ENCODE measurements around the gene INPP4B.

INPP4B gene

DNA sequence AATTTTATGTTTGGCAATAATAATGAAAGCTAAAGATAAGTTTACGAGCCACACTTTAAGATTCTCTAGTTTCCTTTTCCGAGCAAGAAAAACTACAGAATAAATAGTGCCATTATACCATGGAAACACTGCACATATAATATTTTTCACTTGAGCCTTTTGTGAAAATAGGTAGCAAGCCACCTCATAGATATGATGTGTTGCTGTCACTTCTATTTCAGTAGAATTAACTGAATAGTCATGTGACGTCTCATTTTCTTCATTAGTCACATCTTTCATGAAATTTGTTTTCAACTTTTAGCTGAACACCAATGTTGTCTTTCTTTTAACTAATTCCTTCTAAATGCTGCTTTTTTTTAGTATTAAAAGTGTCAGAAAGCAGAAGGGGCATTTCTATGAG is 574.3 kb downstream of the INPP4B start:
- DNase-seq: no peak

- DNase-seq: no peak
Observed at GRCh38 chr4:142267101-142267500, 579.0 kb downstream of the INPP4B start.

GRCh38 chr4:142265946-142266345 is 580.2 kb downstream of the INPP4B start:
- DNase-seq: no peak

GRCh38 chr4:142265536-142265935 is 580.6 kb downstream of the INPP4B start:
- DNase-seq: no peak

DNA sequence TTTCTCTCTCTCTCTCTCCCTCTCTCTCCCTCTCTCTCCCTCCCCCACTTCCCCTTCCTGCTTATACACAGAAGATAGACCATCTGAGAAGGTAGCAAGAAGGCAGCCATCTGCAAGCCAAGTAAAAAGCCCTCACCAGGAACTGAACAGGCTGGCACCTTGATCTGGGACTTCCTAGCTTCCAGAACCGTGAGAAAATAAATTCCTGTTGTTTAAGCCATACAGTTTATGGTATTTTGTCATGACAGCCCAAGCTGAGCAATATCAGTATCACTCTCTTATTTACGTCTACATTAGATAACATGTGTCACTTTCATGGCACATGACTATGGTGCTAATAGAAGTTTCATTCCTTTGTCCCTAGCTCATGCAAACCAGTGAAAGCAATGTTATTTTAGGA is 581.1 kb downstream of the INPP4B start:
- DNase-seq: no peak

DNA sequence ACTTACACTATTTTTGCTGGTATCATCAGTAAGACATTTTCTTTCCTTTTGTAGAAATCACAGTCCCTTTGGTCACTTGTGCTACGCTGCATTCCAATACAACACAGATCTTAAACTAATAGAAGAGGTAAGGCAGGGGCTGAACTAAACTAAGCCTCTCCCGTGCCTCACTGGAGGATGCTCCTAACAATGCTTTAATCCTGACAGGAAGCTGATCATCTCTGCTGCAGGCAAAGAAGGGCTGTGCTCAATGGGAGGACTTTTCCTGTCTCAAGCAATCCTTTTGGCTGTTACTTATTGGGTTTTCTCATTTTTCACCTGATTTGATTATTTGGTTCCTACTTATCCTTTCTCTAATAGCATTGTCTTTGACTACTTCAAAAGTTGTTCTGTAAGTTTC is 583.1 kb downstream of the INPP4B start:
- DNase-seq: no peak

- no peak for DNase-seq
Observed at GRCh38 chr4:142248946-142249345, 597.2 kb downstream of the INPP4B start.

DNA sequence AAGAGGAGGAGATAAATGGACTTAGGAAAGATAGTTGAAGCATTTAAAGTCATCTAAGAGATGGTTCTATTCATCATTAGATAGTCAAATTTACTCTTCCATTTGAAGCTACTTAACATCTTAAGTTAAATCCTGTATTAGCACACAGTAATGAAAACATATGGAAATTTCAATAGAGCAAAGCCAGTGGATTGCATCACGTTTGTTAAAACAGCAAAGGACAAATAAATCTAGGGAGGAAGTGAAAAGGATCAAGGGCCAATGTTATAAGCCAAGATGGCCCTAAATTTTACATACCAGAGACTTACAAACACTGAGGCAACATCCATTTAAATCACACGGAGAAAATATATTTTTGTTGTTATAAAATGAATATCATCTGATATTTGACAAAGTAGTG is 602.8 kb downstream of the INPP4B start:
- no peak for DNase-seq

GRCh38 chr4:142242156-142242555 is 603.9 kb downstream of the INPP4B start:
- DNase-seq: no peak

DNA sequence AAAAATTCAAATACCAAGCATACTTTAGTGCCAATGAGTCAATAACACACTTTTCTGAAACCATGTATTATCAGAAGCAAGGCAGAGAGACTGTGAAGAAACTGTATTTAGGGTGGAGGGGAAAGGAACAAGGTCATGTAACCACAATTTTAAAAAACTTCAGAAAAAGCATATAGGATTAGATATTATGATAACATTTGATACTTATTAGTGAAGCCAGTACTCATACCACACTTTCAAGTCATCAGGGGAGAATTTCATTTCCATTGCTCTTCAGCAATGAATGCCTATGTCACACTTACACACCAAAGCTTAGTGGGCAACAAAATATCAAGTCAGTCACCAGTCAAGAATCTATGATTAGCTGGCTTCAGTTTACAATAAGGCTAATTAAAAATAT is 607.5 kb downstream of the INPP4B start:
- no peak for DNase-seq

DNA sequence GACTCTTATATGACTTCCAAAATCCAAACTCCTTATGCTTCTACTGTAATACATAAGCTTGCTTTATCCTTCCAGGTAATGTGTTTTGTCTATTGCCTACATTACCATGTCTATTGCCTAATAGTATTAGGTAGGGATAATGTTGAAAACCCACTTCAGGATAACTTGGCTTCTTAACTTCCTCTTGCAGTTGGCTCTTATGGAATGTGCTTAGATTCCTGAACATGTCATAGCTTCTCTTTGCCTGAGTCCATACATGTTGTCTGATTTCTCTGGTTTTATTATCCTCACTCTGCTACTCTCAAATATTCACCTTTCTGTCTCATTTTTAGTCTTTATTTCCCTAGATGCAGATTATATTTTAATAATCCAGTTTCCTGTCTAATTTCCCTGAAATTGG is 609.8 kb downstream of the INPP4B start:
- no peak for DNase-seq

- DNase-seq: no peak
Observed at GRCh38 chr4:142231787-142232186, 614.3 kb downstream of the INPP4B start.

GRCh38 chr4:142230991-142231390 is 615.1 kb downstream of the INPP4B start:
- DNase-seq: no peak

DNA sequence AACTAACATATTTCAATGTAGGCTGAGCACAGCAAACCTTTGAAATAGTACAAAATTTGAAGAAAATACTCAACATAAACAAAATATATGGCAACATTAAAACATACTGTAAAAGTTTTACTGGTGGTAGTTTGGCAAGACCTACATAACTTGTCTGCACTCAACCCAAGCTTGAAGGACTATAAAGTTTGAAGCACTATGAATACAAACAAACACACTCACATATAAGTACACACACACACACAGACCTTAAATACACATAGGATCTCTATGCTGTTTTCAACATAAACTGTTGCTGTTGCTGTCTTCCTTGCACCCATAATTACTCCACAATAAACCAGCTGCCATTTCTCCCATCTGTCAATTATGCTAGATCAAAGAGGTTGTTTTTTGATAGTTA is 620.1 kb downstream of the INPP4B start:
- no peak for DNase-seq

- DNase-seq: no peak
Observed at GRCh38 chr4:142222127-142222526, 624.0 kb downstream of the INPP4B start.

DNA sequence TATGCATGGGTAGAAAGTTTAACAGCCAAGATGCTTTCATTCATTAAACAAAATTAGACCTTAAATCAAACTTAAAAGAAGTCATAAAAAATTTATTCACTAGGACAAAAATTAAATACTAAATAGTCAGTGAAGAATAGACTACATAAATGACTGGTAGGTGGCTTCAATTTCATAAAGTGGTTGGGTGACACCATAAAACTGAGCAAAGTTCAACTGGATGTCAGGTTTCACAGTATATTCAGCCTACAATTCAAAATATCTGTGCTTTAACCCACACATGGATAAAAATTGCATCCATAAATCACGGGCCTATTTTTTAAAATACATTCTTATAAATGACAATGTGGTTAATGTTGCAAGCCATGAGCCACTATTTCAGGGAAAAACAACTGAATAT is 627.4 kb downstream of the INPP4B start:
- no peak for DNase-seq

DNA sequence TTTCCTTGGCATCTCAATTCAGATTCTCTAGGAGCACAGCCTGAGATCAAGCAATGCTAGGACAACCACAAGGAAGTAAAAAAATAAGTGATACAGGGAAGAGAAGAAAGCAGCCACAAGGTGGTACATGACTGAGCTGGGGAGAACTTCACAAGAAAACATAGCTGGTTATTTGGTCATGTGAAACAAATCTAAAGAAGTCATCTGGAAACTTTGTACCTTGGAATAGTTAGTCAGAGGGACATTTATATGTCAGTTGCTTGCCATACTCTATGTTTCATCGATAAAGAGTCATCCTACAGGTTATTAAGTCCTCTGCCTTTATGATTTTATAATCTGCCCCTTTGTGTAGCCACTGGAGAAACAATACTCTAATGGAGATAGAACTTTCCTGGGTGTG is 634.7 kb downstream of the INPP4B start:
- DNase-seq: no peak

DNA sequence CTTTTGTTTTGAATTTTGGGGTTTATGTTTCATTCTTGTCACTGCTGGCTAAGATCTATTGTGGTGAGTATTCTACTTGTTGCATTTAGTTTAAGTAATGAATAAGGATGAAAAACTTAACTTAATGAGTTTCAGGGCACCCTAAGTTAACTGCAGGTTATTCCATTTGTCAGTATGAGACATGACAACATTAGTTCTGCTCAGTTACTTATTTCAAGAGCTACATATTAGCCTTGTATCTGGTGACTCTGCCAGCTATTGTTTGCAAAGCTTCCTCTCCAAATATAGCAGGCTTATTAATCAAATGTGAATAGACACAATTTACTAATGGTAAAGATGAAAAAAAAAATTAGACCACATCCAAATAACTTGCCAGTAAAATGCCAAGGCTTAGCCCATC is 642.6 kb downstream of the INPP4B start:
- no peak for DNase-seq

GRCh38 chr4:142202404-142203332 is 643.4 kb downstream of the INPP4B start:
- DNase-seq: no peak

GRCh38 chr4:142201041-142201440 is 645.1 kb downstream of the INPP4B start:
- no peak for DNase-seq

DNA sequence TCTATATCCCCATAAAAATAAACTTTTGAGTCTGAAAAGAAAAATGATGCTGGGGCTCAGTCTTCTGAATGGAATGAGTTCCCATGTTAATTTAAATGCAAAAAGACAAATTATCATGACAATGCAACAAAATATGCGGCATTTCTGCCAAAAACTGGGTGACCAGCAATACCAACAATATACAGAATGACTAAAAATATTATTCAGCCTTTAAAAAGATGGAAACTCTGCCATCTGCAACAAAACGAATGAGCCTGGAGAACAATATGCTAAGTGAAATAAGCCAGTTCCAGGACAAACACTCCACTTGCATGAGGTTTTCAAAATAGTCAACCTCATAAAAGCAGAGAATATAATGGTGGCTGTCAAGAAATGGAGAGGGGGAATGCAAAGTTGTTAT is 651.2 kb downstream of the INPP4B start:
- DNase-seq: no peak

GRCh38 chr4:142191901-142192300 is 654.2 kb downstream of the INPP4B start:
- no peak for DNase-seq

DNA sequence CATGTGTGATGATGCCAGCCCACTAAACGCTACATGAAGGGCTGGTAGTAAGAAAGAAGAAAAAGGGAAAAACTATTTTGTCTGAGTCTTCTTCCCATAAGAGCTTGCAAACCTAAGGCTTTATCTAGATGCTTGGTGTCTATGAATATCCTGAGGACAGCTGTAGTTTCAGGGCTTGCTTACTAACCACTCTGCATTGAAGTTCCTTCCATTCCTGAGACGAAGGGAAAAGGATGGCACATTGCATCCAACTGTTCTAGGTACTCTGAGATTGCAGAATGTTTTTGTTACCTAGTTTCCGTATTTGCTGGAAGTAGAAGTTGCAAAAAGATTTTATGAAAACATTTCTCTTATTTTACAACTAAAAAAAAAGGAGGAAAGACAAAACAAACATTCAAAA is 665.1 kb downstream of the INPP4B start:
- DNase-seq: no peak

- no peak for DNase-seq
Observed at GRCh38 chr4:142169216-142169615, 676.9 kb downstream of the INPP4B start.

GRCh38 chr4:142168181-142168580 is 677.9 kb downstream of the INPP4B start:
- DNase-seq: no peak

Data from NCI-H1417 treated with DMSO at 0.1 percent for 48 hours (cell line).